NK-92 treated with Interleukin-12 subunit alpha and Interleukin-12 subunit beta, amount 100 ng/mL, for 24 hours (cell line): Measurements from ENCODE around the gene MYH7B.

Source experiments
- DNase-seq: peaks from one replicate; lab custom pipeline; 2025; lab: John Stamatoyannopoulos, UW

MYH7B gene

DNA sequence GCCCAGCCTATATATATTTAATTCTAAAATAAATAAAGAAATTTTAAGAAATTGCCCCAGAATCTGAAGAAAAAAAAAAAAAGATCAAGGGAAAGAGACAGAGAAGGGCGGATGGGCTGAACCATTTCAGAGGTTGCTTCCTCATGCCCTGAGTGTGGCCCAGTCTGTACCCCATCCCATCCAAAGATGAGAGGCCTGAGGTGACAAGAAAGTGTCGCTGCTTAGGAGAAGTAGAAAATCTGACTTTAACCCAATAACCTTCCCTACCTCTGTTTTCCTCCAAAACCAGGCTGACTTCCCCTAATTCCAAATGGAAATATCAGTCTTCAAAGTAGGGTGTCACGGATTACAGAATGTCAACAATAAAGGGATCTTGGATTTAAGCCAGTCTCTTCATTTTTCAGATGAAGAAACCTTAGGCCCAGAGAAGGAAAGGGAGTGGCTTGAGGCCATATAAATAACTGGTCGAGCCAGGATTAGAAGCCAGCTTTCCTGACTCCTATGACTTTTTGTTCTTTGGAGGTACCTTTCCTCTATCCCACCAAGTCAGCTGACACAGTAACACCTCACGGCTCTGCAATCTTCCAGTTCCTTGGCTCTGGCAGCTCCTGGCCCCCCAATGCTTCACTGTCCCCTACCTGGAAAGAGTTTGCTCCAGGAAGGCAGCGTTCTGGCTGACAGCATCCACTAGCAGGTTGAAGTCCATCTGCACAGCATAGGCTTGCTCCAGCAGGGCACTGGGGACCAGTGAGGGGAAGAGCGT lies 10.2 kb upstream of the MYH7B start:
- no peak for DNase-seq

DNA sequence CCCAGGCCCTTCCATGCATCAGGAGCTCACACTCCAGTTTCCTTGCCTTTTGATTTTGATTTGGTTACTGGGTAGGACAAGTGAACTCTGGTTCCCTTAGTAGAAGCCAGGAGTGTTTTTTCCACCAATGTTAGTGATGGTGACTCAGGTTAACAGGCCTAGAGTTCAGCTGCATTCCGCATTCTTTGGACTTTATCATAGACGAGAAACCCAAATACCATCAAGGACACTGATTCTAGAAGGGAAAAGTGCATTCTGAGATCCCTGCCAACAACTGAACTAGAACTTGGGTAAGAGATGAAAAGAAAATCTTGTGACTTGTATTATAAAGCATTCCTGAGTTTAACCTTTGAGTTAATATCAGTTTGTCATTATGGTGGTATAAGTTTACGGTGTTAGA lies 9.0 kb upstream of the MYH7B start:
- DNase-seq = no peak

DNA sequence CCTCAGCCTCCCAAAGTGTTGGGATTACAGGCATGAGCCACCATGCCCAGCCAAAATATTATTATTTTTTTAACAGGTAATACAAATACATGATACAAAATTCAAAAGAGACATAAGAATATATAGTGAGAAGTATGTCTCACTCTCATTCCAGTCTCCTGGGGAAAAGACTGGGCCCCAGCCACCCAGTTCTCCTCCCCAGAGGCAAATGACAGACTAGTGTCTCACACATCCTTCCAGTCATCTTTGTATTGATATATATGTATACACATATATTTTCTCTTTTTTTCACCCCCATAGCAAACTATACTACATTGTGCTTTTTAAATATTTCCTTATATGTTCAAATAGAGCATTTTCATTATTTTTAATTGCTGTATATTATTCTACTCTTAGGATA lies 8.3 kb upstream of the MYH7B start:
- no peak for DNase-seq

DNA sequence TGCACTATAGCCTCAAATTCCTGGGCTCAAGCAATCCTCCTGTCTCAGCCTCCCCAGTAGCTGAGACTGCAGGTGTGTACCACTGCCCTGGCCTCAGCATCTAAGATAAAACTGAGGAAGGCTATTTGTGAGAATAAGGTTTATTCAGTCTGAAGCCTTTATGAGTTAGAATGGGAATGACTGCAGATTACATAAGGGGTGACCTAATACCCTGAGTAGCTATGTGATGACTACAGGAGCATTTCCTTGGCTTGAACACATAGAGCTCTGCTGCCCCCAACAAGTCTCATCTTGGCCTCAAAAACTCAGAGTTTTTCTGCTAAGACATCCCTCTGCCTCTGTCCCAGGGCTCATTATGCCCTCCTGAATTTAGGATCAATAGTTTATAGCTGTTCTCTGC lies 7.6 kb upstream of the MYH7B start:
- DNase-seq = no peak

DNA sequence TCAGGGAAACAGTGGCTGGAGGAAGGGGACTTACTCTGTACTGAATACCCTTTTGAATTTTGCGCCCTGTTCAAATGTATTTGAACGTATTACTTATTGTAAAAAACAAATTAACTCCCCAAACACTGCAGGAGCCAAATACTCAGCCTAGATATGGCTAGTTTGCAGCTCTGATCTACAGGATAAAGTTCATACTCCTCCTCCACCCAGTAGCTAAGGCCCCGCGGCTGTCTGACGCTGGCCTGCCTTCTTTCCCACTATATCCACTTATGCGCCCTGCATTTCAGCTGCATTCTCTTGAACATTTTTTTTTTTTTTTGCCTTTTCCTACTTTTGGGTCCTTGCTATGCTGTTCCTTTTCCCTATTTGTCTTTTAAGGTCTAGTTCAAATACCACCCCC lies 6.5 kb upstream of the MYH7B start:
- DNase-seq = no peak

DNA sequence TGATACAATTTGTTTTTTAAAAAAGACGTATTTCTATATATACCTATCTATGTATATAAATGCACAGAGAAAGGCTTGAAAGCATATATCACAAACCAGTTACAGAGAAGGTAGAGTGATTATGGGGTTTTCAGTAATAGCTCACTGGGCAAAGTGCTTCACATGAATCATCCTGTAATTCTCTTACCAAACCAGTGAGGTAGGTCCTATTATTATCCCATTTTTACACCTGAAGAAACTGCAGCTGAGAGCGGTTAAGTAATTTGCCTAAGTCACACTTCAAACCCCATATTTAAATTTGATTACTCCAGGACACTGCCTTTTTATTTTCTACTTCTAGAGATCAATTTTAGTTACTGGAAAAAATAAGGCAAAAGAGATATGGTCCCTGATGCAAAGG lies 4.4 kb upstream of the MYH7B start:
- no peak for DNase-seq

DNA sequence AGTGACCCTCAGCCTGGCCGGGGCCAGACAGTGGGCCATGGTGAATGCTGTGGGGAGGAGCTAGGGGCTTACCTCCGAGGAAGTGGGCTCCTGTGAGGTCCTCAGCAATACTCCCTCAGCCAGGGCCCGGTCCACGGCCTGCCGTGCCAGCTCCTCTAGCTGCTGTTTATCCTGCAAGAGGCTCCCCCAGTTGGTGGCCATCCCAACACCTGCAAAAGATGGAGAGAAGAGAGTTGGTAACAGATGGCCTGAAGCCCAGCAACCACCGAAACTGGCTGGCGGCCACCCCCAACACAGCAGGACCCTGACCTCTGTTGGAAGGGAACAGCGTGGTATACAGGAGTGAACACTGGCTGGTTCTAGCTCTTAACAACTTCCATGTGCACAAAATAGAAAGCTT lies 4.0 kb upstream of the MYH7B start:
- DNase-seq = no peak

DNA sequence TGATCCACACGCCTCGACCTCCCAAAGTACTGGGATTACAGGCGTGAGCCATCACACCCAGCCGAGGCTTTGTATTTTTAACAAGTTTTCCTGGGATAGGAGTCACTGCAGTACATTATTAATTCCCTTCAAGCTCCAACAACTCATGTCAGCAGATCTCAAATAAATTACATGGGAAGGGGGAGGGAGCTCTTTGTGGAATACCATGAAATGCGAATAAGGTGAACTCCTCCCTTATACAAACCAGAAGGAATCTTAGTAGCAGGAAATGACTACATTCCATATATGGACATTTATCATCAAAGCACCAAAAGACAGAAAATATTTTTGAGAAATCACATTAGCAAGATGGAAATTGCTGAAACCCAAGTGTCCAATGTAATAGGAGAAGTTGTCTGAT lies 3.0 kb upstream of the MYH7B start:
- DNase-seq = no peak

DNA sequence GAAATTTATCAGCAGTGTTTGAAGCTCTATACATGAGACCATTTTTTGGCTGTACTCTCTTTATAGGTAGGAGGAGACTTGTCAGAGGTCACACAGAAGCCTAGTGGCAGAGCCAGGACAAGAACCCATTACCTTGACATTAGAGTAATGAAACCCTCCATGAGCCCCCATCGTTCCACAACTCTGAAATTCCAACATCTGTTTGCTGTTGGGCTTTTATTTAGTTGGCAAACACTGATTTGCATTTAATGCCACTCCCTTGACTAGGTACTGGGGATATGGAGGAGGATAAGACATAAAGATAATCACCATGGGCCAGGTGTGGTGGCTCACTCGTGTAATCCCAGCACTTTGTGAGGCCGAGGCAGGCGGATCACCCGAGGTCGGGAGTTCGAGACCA lies 1.7 kb upstream of the MYH7B start:
- no peak for DNase-seq

DNA sequence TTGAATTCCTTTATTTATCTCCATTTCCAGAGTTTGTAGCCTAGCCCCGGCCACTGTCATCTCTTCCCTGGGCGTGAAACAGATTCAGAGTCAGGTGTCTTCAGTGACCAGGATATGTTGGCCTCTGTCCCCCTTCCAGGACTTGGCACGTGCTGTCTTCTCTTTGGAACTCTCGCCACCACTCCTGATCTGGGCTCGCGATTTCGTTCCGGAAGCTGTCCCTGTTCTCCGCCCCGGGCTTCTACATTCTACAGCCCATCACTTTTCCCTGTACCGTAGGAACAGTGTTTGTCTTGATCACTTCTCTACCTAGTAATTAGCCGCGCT lies 801 bp upstream of the MYH7B start:
- no peak for DNase-seq

DNA sequence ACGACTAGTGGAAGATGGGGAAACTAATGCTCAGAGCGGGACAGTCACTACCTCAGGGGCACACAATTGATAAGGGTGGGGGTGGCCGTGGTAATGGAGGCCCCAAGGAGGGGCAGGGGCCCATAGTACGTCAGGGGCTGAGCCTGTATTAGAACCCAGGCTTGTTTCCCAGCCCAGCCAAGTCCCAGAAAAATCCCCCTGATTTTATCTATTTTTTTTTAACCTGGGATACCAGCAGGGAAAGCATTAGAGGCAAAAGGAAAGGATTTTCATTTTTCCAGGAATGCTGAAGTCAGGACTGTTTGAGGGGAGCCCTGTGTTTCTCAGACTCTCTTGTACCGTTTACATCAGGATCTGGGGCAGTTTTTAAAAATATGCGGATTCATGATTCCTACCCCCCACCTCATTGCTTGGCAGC lies 382 bp downstream of the MYH7B start:
- no peak for DNase-seq

DNA sequence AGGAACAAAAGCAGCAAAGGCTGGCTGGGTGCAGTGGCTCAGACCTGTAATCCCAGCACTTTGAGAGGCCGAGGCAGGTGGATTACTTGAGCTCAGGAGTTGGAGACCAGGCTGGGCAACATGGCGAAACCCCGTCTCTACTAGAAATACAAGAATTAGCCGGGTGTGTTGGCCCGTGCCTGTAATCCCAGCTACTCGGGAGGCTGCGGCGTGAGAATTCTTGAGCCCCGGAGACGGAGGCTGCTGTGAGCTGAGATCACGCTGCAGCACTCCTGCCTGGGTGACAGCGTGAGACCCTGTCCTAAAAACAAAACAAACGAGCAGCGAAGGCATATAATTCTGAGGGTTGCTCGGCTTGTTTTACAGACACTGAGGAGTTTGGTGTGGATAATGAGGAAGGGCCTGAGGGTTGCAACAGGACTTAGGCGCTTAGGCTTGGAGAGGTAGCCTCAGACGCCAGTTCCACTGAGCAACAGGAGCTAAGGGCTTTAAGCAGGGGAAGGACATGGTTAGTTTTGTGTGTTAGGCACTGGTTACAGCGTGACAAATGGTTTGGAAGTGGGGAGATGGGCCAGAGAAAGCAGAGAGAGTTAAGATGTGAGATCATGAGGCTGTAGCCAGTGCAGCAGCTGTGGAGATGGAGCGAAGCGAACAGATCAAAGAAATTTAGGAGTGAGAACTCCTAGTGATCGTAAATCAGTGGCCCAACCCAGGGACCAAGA lies 1.2 kb downstream of the MYH7B start:
- no peak for DNase-seq

DNA sequence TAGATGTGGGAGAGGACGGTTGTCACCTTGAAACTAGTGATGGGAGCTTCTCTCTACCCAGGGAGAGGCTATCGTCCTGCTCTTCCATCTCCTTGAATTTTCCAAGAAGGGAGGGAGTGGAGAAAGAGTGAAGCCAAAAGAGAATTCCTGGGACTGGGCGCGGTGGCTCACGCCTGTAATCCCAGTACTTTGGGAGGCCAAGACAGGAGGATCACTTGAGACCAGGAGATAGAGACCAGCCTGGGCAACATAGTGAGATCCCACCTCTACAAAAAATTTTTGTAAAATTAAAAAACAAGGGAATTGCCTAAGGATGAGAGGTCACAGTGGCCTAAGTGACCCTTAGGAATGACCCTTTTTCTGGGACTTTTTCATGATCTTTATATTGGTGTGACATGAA lies 8.8 kb downstream of the MYH7B start:
- DNase-seq = no peak

DNA sequence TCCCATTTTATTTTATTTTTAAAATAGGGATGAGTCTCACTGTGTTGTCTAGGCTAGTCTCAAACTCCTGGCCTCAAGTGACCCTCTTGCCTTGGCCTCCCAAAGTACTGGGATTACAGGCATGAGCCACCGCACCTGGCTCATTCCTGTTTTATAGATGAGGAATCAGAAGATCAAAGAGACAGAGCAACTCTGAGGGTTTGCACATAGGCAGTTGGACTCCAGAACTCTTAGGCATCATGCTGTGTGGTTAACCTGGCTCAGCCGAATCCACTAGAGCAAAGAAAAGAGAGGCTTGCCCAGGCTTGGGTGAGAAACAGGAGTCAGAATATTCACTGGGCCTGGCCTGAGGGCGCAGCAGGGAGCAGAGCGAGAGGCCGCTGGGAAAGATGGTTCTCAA lies 9.4 kb downstream of the MYH7B start:
- DNase-seq = no peak

DNA sequence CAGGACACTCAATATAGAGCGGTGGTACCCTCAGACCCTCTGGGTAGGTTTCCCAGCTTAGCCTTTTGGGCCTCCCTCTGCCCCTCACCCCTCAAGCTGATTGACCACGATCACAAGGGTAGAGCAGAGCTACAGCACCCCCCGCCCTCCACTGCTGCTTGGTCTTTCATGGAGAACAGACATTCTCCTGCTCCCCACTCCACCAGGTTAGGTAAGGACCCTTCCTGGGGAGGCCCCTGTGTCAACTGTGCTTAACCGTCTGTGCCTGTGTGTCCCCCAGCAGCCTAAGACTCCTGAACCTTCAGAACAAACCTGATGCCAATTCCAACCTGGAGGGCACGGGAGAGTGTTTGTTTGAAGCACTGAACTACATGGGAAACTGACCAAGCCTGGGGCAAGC lies 11.8 kb downstream of the MYH7B start:
- DNase-seq = no peak

DNA sequence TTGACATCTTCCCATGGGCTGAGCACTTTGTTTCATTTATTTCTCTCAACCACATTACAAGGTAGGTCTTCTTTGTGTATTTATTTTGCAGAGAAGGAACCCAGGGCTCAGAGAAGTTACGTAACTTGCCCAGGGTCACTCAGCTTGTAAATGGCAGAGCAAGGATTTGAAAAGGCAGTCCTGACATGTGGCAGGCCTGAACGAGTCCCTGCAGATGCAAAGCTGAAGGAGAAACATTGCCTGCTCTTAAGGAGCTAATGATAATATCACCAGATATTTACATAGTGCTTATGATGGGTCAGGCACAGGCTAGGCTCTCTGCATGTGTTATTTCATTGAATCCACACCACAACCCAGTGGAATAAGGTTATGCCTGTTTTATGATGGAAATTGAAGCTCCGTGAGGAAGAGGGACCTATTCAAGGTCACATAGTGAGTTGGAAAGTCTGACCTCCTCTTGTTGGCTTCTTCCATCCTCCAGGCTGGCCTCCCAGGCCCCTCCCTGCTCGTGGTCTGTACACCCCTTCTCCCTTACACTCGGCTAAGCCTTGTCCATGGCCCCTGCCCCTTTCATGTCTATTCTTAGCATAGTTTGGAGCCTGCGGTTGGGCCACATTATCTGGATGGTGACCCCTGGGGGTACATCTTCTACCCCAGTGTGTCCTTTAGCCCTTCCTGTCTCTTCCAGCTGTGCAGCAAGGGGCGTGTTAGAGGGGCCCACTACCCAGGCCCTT lies 12.5 kb downstream of the MYH7B start:
- DNase-seq = no peak

DNA sequence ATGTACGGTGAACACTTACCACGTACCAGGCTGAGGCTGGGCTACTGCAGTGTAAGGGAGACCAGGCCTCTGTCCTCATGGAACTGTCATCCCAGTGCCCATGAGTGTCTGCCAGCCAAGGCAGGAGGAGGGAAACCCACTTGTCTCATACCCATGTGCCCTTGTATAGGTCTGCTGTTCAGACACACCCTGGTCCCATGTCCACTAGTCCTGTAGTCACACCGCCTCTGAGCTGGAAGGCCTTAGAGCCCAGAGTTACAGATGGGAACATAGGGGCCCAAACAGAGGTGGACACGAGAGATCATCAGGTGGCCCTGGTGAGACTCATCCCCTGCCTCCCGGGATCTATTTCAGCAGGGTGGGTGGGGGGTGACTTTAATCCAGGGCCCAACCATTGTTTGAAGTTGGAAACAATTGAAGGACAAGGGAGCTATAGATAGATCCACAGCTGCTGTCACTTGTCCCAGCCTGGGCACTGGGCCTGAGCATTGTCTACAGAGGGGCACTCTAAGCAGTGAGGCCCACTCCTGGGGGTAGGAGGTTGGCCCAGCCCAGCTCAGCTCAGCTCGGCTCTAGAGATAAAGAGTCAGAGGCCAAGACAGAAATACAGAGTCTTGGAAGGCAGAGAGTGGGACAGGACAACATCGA lies 14.6 kb downstream of the MYH7B start:
- no peak for DNase-seq

DNA sequence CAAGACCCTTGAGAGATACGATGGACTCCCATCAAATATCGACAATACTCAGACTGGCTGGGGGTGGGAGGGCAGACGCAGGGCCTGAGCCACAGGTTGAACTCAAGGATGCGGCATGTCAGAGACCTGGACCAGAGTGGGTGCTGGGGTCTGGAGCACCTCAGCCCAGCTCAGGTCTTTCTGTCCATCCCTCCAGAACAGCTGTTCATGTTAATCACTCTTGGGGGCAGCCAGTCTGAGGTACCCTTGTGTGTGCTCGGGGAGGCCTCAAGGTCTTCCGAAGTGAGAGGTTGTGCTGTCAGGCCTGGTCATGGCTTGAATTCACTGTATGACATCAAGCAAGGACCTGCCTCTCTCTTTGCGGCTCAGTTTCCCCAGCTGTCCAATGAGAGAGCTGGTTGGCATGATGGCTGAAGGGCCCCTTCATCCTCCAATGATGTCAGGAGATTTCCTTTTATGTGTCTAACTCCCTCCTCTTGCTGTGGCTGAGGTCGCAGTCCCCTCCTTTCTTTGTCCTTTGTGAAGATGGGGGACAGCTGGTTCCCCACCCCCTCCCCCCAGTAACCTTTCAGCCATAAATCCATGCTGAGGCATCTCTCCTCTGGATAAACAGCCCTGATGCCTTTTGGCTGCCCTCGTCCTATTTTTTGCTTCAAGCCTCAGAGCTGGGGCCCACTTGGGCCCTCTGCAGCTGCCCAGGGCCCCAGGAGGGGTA lies 15.3 kb downstream of the MYH7B start:
- no peak for DNase-seq

DNA sequence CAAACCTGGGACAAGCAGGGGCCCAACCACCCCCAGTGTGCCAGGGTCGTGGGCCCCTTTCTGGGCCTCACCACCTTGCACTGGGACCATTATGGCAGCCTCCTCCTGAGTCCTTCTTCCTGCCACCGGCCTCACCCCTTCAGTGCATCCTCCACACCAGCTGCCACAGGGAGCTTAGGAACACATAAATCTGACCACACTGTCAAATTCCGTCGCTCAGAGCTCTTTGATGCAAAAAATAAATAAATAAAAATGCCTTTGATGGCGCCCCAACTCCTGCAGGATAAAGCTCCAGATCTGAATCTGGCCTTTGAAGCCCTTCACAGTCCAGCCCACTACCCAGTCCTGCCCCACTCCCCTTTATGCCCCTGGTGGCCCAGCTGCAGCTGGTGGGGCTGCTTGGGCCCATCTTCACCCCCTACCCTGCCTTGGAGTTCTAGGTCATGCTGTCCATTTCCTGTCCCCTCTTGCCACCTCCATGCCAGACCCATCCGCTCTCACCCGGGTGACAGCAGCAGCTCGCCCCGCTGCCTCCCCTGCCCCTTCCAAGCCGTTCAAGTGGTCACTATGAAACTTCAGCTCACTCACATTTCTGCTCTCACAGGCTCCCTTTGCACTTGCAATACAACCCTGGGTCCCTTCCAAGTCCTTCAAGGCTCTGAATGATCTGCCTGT lies 16.0 kb downstream of the MYH7B start:
- DNase-seq = no peak

DNA sequence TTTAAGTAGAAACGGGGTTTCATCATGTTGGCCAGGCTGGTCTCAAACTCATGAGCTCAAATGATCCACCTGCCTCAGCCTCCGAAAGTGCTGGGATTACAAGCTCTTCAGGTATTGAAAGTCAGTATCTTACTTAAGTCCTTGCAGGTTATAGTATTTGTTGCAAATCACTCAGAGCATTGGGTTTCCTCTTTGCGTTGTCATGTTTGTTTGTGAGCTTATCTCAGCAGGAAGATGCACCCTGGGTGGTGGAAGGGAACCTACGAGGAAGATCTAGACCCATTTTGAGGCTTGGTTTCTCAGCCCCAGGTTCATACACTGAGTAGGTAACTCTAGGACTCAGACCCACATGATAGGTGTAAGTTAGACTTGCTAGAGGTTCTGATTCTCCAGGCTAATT lies 18.6 kb downstream of the MYH7B start:
- no peak for DNase-seq

DNA sequence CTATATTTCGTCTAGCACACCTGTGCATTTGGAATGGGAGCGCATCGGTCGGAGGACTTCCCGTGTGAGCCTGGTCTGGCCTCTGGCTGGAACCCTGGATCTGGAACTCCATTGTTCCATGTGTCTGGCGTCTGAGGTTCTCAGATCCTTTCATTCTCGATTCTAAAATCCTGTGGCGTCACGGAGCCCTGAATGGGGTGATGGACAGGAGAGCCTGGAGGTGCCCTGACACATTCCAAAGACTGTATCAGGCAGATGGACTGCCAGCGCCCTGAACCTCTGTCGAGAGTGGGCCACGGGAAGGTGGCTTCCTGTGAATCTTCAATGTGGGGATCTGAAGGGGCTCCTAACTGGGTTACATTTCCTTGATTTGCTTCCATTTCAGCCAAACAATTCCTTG lies 20.6 kb downstream of the MYH7B start:
- no peak for DNase-seq
